Measurements from ENCODE around the gene ZFP69. TPM values are rescaled to one million over a fixed set of nuclear protein-coding genes. Genes with fewer than 3 reads are reported as not detected.
"Not testable (repeated sequence)": the region's sequence is repeated elsewhere in the genome, so short reads cannot be mapped to it uniquely, and the experiment has no call there.

The ZFP69 gene
- polyA plus RNA-seq, 1 donor from 2014 or later: 5.7 TPM

DNA sequence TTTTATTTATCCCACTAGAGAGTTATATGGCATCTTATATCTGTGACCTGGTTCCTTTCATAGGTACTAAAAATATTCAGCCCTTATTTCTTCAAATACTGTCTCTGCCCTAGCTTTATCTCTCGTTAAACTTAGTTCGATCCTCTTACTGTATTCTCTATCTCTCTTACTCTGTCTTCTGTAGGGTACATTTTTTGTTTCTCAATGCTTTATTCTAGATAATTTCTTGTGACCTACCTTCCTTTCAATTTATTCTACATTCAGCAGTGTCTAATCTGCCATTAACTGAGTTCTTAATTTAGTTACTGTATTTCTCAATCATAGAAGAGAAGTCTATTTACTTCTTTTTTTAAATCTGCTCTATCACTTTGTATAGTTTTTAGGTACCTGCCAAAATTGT is 1.8 kb upstream of the ZFP69 start:
- Mint-ChIP-seq H3K36me3 (peaks cover 5% of the 10 kb centered on the region), H3K4me3 (peak overlapping the region in 1 of 4 donors; percentile 41), H3K4me1 (peaks cover 10 to 15% (median 13%) of the 10 kb centered on the region in 3 donors), H3K9me3 (peaks cover 13 to 33% (median 31%) of the 10 kb centered on the region in 3 donors), H3K27me3 (no peaks in the 10 kb centered on the region), H3K27ac (no peak overlapping the region)

DNA sequence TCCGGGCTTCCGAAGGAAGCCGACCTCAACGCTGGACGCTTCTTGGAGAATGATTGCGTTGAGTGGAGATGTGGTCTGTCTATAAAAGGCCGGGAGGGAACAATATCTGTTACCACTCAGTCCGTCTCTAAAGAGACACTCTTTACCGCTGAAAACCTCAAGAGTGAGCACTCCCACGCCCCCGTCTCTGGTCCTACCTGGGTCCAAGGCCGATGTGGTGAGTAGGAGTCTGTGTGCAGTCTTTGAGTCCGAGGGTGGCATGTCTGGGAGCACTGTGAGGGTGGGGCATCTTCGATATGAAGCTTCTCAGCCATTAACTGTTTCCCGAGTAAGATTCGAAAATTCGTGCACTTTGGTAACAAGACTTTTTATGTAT is 576 bp downstream of the ZFP69 start:
- Mint-ChIP-seq H3K27me3 (no peaks in the 10 kb centered on the region), H3K36me3 (peaks cover 19% of the 10 kb centered on the region), H3K4me3 (peak overlapping the region; percentile 85 to 95 (median 90)), H3K4me1 (peaks cover 10 to 15% (median 12%) of the 10 kb centered on the region in 3 donors), H3K9me3 (peaks cover 14 to 33% (median 23%) of the 10 kb centered on the region in 3 donors), H3K27ac (peak overlapping the region in 1 of 3 donors; percentile 60)

DNA sequence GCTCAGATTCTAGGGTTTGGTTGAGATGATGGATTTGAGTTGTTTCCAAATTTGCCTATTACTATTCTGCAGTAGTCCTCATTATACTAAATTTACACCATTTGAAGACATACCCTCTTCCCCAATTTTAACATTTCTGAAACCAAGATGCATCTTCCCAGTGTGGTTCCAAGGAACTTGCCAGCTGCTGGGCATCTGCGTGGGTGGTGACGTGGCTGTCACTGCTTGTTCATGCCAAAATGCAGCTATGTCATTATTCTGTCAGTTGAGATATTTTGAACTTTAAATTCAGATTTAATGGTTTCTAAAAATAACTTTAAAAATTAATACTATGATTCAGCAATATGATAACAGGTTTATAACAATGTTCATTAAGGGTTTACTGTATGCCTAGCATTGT is 1.2 kb downstream of the ZFP69 start:
- peaks cover 11 to 30% (median 22%) of the 10 kb centered on the region in 3 donors for H3K9me3 Mint-ChIP-seq
- H3K27me3 Mint-ChIP-seq: no peaks in the 10 kb centered on the region

DNA sequence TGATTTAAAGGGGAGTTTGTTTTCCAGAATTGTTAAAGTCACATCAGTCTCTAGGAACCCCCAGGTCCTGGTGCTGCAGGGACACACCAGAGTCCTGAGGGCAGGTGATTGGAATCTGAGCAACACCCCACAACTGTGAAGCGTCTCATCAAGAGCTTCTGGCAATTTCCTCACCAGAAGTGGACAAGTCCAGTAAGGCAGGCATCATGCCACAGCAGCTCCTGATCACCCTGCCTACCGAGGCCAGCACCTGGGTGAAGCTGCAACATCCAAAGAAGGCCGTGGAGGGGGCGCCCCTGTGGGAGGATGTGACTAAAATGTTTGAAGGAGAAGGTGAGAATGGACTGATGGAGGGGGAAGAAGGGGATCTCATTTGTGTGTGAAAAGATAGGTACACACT is 2.1 kb downstream of the ZFP69 start:
- peak overlapping the region in 1 of 3 donors; percentile 93 for H3K27ac Mint-ChIP-seq
- peak overlapping the region in 2 of 4 donors; percentile 9 to 85 for H3K4me3 Mint-ChIP-seq
- peaks cover 10 to 15% (median 12%) of the 10 kb centered on the region in 3 donors for H3K4me1 Mint-ChIP-seq
- H3K9me3 Mint-ChIP-seq: peaks cover 8 to 24% (median 15%) of the 10 kb centered on the region in 3 donors
- H3K27me3 Mint-ChIP-seq: no peaks in the 10 kb centered on the region
- peaks cover 26% of the 10 kb centered on the region for H3K36me3 Mint-ChIP-seq

More for the DNA sequence above, 1.2 kb downstream of the ZFP69 start:
- H3K4me3 Mint-ChIP-seq: peak overlapping the region; percentile 85 to 95 (median 90)
- H3K36me3 Mint-ChIP-seq: peaks cover 22% of the 10 kb centered on the region
- peaks cover 10 to 15% (median 12%) of the 10 kb centered on the region in 3 donors for H3K4me1 Mint-ChIP-seq
- peak overlapping the region in 1 of 3 donors; percentile 60 for H3K27ac Mint-ChIP-seq

DNA sequence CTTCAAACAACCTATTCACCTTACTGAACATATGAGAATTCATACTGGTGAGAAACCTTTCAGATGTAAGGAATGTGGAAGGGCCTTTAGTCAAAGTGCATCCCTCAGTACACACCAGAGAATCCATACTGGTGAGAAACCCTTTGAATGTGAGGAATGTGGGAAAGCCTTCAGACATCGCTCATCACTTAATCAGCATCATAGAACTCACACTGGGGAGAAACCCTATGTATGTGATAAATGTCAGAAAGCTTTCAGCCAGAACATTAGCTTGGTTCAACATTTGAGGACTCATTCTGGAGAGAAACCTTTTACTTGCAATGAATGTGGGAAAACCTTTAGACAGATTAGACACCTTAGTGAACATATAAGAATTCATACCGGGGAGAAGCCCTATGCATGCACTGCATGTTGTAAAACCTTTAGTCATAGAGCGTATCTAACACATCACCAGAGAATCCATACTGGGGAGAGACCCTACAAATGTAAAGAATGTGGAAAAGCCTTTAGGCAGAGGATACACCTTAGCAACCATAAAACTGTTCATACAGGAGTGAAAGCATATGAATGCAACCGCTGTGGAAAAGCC is 18.3 kb downstream of the ZFP69 start:
- Mint-ChIP-seq H3K9me3 (peaks cover 21 to 56% (median 32%) of the 10 kb centered on the region in 3 donors), H3K27ac (no peak overlapping the region), H3K36me3 (peaks cover 42% of the 10 kb centered on the region), H3K4me1 (peaks cover 0 to 1% (median 0%) of the 10 kb centered on the region in 3 donors), H3K27me3 (no peaks in the 10 kb centered on the region), H3K4me3 (no peak overlapping the region)

DNA sequence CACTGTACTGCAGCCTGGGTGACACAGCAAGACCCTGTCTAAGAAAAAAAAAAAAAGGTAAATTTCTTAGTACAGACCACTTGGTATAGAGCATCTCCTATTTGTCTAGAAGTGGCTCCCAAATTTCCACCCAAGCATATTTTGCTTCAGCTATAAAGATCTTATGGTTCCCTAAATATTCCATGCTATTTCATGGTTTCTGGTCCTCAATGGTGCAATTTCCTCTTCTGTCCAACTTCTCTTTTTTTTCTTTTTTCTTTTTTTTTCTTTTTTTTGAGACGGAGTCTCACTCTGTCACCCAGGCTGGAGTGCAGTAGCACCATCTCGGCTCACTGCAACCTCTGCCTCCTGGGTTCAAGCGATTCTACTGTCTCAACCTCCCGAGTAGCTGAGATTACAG is 25.6 kb downstream of the ZFP69 start:
- H3K27me3 Mint-ChIP-seq, H3K4me3 Mint-ChIP-seq, H3K27ac Mint-ChIP-seq, H3K4me1 Mint-ChIP-seq, H3K36me3 Mint-ChIP-seq: not testable (repeated sequence)
- H3K9me3 Mint-ChIP-seq: peaks cover 7 to 37% (median 25%) of the 10 kb centered on the region in 3 donors

DNA sequence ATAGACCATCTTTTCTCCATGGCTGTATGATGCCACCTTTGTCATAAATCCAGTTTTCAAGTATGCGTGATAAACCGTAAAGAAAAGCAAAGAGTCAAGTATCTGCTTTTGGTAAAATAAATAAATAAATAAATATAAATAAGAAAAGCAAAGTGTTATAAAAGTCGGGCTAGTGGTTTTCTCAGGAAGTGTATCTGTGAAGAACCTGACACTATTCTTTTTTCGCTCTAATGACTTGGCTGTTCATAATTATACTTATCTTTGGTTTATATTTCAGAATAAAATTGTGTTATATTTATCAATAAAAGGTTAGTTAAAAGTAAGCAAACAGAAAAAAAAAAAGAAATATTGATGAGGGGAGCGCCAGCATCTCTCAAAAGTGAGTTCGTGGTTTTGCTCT is 30.9 kb downstream of the ZFP69 start:
- H3K36me3 Mint-ChIP-seq: peaks cover 7% of the 10 kb centered on the region

DNA sequence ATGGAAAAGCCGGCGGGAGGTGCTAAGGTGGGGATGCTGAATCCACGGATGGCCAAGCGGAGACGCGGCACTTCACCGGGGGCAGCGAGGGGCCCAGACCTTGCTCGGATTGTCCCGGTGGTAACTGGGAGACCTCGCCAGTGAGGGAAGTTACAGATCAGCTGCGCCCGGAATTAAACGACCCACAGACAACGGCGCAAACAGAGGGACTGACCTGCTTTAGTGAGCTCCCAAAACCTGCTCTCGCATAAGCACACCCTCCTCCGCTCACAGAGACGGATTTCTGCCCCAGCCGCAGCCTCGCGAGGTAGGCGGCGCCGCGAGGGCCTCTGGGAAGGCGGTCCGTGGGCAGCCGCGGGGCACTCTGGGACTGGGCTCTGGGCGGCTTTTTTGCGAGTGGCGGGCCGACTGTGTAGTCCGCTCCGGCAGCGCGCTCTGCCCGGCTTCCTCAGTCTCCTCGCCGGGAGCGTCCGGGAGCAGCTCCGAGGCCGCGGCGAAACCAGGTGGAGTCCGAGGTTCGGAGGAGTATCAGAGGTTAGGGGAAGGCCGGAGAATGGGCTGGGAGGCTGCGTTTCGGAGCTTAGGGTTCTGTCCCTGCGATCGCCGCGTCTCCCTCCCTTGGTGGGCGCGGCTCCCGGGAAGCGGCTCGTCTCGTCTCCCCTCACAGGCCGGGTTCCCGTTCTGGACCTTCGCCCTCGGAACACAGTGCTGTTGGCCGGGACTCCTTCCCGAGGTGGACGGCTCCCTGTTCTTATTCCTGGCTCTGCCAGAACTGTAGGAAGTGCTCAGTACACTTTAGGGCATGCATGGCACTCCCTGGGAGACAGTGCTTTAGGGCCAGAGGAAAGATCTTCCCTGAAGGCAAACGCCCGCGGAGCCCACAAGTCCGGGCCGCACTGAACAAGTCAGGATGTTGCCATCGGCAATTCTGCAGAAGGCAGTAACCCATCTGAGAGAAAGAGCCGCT is 31.6 kb downstream of the ZFP69 start, which contains the start of gene EXO5:
Gene EXO5, plus strand, starts transcription at position 393 of the 967 bp plus-strand sequence. CDS start 5,778 bp downstream, outside the sequence.
- Mint-ChIP-seq H3K9me3 (peaks cover 0 to 11% (median 10%) of the 10 kb centered on the region in 3 donors), H3K36me3 (peaks cover 7% of the 10 kb centered on the region), H3K27me3 (no peaks in the 10 kb centered on the region), H3K4me1 (peaks cover 7 to 13% (median 7%) of the 10 kb centered on the region in 3 donors), H3K27ac (peak within 1 kb of the TSS; percentile 50 to 76 (median 51)), H3K4me3 (peak within 1 kb of the TSS; percentile 81 to 98 (median 91))

More for the DNA sequence above, 30.9 kb downstream of the ZFP69 start:
- H3K27me3 Mint-ChIP-seq: no peaks in the 10 kb centered on the region
- peaks cover 0 to 13% (median 10%) of the 10 kb centered on the region in 3 donors for H3K9me3 Mint-ChIP-seq
- H3K27ac Mint-ChIP-seq: peak overlapping the region; percentile 50 to 76 (median 51)
- H3K4me3 Mint-ChIP-seq: peak overlapping the region; percentile 81 to 98 (median 91)
- peaks cover 7 to 13% (median 7%) of the 10 kb centered on the region in 3 donors for H3K4me1 Mint-ChIP-seq

DNA sequence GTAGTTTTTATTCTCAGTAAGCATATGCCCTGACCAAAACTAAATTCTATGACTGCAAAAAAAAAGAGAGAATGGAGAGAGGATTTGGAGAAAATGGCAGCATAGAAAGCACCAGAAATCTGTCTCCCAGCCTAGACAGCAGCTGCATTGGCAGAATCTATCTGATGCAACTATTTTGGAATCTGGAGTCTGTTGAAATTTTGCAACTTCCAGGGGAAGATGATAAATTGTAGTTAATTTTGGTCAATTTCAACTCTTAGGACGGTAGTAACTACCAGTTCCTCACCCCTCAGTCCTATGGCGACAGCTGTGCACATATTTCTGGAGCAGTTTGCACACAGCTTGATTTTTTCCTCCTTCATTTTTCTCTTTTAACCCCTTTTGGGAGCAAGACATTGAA is 42.4 kb downstream of the ZFP69 start:
- H3K9me3 Mint-ChIP-seq: peaks cover 5 to 22% (median 16%) of the 10 kb centered on the region in 3 donors
- H3K27me3 Mint-ChIP-seq: peaks cover 2% of the 10 kb centered on the region
- peak overlapping the region in 1 of 4 donors; percentile 39 for H3K4me3 Mint-ChIP-seq
- peaks cover 18% of the 10 kb centered on the region for H3K36me3 Mint-ChIP-seq
- no peaks in the 10 kb centered on the region for H3K4me1 Mint-ChIP-seq
- H3K27ac Mint-ChIP-seq: no peak overlapping the region

DNA sequence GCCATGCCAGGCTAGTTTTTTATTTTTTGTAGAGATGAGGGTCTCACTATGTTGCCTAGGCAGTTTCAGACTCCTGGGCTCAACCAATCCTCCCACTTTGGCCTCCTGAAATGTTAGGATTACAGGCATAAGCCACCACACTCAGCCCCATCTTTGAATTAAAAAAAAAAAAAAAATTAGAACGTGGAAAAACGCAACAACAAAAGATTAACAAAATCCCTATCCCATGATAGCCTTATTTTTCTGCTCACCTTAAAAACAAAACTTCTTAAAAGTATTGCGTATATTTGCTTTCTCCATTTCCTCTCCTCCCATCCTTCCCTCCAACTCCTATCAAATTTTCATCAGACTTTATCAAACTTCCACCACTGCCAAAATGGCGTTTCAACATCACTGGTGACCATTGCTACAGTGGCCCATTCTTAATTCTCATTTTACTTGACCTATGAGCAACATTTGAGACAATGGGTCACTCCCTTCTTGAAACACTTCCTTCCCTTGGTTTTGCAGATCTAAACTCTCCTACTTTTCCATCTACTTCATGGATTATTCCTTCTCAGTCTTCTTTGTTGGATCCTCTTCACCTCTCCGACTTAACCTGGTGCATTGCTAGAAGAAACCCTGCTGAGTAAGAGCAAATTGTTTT is 53.8 kb downstream of the ZFP69 start:
- Mint-ChIP-seq H3K4me3 (peak overlapping the region; percentile 94 to 99 (median 98)), H3K9me3 (peaks cover 0 to 4% (median 3%) of the 10 kb centered on the region in 3 donors), H3K27me3 (peaks cover 8% of the 10 kb centered on the region), H3K4me1 (peaks cover 23 to 27% (median 26%) of the 10 kb centered on the region in 3 donors), H3K27ac (peak overlapping the region; percentile 70 to 97 (median 95)), H3K36me3 (peaks cover 3% of the 10 kb centered on the region)

DNA sequence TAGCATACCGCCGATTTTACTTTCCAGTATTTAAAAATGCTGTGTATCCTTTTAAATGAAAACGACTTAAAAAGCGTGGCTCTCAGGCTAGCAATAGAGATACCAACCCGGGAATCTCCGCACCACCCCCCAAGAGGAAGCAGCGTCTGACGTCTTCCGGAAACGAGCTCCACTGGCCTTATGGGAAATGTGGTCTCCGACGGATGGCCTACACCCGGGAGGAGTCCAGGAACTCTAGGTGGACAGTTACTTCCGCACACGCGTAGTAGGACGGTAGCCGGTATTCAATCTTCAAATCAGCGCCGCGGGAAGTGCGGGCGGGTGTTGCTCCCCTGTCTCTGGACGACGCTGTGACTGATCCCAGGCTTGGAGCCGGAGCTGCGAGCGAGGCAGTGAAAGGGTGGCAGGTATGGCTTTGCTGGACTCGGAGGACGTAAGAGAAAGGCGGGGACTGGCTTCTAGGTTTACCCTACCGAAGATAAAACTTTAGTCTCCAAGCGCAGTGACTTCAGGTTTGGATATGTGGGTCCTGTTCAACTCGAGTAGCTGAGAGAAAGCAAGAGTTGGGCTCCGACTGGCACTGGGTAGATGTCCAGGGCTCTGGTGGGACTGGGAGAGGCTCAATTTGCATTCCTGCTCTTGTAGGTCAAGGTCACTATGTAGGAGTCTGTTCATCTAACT is 54.4 kb downstream of the ZFP69 start, which contains the start of gene ZNF684:
Gene ZNF684, plus strand, starts transcription at position 257 of the 681 bp plus-strand sequence. CDS start 1,530 bp downstream, outside the sequence.
- H3K27me3 Mint-ChIP-seq: peaks cover 5% of the 10 kb centered on the region
- H3K4me3 Mint-ChIP-seq: peak within 1 kb of the TSS; percentile 94 to 99 (median 98)
- peaks cover 4% of the 10 kb centered on the region for H3K36me3 Mint-ChIP-seq
- H3K9me3 Mint-ChIP-seq: peaks cover 0 to 1% (median 0%) of the 10 kb centered on the region in 3 donors
- peak within 1 kb of the TSS; percentile 70 to 97 (median 95) for H3K27ac Mint-ChIP-seq
- peaks cover 23 to 27% (median 26%) of the 10 kb centered on the region in 3 donors for H3K4me1 Mint-ChIP-seq

DNA sequence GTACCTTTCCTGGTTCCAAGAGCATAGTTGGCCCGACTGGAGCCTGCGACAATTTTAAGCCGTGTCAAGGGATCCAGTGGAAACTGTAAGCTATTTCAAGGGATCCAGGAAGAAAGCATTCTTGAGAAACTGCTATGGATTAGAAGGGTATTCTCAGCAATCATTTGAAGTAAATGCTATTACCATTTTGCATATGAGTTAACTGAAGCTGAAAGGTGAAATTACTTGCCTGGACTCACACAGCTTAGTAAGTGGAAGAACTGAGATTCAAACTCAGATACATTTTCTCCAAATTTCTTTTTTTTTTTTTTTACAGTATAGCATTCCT is 54.9 kb downstream of the ZFP69 start:
- Mint-ChIP-seq H3K4me1 (peaks cover 23 to 27% (median 26%) of the 10 kb centered on the region in 3 donors), H3K4me3 (peak overlapping the region; percentile 94 to 99 (median 98)), H3K36me3 (peaks cover 4% of the 10 kb centered on the region), H3K9me3 (peaks cover 0 to 1% (median 0%) of the 10 kb centered on the region in 3 donors), H3K27ac (peak overlapping the region; percentile 70 to 97 (median 95)), H3K27me3 (peaks cover 5% of the 10 kb centered on the region)

DNA sequence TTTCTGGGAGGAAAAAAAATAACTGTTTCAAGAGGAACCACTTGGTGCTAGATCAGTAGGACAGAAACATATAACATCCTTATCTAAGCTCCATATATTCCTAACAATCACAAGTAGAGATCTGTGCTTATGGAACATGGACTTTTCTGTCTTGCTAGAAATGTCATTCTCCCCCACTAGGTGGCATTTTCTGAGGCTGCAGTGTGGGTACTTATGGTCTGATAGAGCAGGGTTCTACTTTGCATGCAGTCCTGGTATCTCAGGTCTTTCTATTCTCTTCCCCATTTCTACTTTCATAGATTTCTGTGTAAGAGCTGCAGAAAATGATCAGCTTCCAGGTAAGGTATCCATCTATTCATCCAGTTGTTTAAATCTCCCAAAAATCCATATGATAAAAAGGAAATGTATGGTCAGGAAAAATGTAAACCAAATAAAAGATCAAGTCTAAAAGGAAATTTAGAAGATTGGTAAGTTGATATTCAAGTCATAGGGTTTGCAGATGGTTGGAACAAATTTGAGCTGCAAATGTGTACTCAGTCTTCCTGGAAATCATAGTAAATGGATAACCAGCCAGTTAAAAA is 55.8 kb downstream of the ZFP69 start:
- Mint-ChIP-seq H3K27me3 (peaks cover 3% of the 10 kb centered on the region), H3K4me3 (peak overlapping the region; percentile 44 to 99 (median 76)), H3K27ac (peak overlapping the region in 1 of 3 donors; percentile 34), H3K4me1 (peaks cover 23 to 27% (median 26%) of the 10 kb centered on the region in 3 donors), H3K9me3 (peaks cover 0 to 1% (median 0%) of the 10 kb centered on the region in 3 donors), H3K36me3 (peaks cover 4% of the 10 kb centered on the region)

Measured in IgD-negative memory B cell (primary cell).